Measurements from ENCODE around the gene ST6GALNAC3.
"Not testable (repeated sequence)": the region's sequence is repeated elsewhere in the genome, so short reads cannot be mapped to it uniquely, and the experiment has no call there.

The ST6GALNAC3 gene

DNA sequence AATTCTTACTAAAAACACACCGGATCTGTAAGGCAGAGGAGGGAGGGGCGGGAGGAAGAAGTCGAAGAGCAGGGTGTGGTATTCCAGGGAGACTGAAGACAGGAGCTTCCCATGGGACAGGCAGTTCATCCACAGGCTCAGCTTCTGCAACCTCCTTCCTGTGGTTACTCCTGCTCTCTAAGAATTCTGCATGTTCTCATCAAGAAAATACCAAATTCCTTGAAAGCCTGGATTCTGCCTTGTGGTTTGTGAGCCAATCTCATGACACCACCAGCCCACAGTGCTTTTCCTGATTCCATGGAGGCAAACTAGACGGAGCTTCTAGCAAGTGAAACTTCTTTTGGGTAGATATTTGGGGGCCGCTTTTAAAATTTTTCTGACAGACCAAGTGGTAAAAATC, 1.1 kb upstream of the ST6GALNAC3 start:
- no peak for DNase-seq (ENCODE audit: low read depth)

DNA sequence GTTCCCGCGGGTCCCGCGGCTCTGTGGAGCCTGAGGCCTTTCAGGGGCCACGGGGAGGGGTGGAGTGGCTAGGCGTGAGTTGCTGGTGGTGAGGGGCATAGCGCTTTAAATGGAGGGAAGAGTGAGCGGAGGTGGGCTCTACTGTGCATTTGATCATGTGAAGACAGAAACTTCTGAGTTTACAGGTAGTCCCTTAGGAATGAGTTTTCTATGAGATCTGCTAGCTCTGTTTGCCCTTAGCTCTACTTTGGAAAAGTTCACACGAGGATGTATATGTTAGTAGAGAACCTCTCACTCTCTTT, 593 bp downstream of the ST6GALNAC3 start:
- no peak for DNase-seq (ENCODE audit: low read depth)

DNA sequence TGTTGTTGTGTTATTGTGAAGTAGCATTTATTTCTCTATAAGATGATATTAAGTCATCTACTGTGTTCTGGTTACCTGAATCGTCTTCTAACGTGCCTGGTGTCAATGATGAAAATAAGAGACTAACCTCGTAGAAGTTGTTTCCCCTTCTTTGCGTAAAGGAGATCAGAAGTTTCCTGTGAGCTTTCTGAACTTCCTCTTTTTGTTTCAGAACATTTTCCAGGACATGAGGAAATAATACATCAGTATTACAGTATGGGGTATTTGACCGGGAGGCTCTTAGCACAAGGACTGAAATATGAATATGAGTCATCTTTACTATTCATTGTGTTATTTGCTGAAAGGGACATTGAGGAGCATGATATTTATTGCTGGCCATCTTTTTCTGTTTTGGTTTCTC, 1.3 kb downstream of the ST6GALNAC3 start:
- no peak for DNase-seq (ENCODE audit: low read depth)

DNA sequence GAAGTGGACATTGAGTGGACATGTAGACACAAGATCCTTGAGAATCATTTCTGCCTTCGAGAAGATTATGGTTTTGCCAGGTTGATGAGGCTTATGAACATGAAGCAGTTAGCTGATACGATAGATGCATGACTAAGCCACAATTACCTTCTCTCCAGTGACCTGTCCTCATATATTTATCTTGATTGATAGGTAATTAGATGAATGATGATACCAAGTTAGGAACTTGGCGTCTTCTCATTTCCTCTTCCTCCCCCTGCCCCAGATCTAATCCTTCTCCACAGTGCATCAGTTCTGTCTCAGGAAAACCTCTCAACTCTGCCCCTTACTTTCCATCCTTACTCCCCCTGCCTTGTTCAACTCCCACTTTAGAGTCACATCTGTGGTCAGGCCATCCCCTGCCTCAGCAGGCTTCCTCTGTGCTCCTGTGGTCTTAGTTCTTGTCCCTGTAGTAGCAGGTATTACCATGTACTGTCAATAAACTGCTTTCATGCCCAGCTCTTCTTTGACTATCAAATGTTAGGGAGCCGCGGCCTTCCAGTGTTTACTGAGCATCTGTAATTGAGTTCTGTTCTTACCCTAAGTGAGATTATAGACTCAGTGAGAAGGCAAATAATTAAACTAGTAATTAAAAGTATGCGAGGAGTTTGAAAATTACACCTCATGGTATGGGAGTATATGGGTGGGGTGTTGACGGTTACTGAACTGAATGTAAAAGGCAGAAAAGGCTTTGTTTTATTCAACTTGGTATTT, 5.1 kb downstream of the ST6GALNAC3 start:
- no peak for DNase-seq (ENCODE audit: low read depth)

DNA sequence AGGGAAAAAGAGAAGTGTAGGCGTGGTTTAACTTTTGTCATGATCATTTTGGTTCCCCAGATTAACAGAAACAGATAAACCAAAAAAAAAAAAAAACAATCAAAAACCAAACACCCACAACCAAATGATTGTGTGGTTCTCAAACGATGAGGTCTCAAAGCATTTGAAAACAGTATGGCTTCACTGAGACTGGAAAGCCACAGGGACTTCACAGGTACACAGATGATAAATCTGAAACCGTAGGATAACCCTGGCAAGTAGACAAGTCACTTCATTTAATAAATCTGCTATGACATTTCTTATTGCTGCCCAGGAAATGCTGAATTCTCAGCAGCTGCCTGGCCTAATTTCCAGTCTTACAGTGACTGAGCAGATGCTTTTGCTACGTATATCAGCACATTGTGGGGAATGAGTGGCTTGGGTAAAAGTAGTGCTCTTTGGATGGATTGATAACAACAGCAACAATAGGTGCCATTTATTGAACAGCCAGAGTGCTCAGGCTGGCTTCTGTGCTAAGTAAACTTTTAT, 6.1 kb downstream of the ST6GALNAC3 start:
- no peak for DNase-seq (ENCODE audit: low read depth)

DNA sequence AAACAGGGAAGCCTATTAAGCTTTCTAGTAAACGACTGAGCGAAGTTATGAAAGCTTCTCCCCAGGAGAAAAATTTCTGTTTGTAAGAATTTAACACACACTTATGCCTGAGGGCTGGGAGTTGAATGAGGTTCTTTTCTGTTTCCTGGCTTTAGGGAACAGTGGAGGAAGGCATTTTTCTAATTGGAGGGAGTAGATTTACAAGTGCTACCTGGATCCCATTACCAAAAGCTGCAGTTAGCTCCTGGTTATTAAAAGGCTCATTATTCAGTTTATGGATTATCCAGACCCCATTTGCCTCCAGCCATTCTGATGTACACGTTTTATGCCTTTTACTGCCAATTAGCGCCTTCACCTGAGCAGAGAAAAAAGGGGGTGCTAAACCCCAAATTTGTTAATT, 7.5 kb downstream of the ST6GALNAC3 start:
- no peak for DNase-seq (ENCODE audit: low read depth)

DNA sequence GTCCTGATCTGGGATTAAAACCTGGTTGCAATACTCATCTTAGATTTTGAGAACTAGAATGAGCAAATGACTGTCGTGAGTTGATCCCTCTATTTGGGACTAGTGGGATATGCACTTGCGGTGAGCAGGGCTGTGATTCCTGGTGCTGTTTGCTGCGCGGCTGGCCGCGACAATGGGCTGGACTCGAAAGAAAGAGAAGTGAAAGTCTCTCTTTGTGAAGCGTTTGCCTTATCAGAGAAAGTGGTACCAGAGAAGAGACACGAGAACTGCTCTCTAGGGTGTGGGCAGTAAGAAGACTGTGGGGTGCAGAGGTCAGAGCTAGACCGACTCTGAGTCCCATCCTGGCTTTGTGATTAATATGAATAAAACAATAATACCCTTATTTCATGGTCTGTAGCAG, 8.6 kb downstream of the ST6GALNAC3 start:
- no peak for DNase-seq (ENCODE audit: low read depth)

DNA sequence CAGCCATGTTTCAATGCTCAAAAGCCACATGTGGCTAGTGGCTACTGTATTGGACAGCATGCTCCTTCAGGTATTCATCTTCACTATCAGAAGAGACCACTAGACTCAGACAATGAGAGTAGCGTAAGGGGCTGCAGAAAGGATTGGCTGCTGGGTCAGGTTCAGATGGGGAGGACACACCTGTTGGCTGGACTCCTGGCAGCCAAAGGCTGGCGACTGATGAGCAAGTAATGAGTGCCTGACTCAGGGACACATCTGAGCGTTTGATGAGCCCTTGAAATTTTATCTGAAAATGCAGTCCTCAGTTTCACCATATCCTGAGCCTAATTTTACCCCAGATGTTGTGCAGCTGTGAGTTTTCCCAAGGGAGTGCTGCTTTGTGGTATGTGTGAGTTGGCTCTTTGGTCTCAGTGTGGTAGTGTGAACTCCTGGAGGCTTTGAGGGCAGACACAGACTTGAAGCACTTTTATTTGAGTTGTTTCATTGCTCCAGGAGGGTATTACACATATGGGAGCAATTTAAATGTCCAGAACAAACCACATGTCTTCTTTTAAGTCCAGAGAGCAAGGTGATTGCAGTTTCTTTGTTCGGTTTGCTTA, 9.6 kb downstream of the ST6GALNAC3 start:
- no peak for DNase-seq (ENCODE audit: low read depth)

DNA sequence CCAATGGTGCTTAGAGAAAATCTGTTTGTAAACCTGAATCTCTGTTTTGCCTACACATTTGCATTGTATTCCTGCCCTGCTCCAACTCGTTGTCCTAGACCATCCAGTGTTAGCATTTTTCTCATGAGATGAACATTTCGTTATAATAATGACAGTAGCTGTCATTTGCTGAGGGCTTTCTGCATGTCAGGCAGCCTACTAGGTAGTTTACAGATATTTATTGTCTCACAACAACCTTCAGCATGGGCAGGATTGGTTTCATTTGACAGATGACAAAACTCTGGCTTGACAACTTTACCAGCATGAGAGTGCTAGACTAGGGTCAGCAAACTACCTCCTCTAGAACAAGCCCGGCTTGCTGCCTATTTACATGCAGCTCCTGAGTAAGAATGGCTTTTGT, 10.1 kb downstream of the ST6GALNAC3 start:
- DNase-seq (ENCODE audit: low read depth) = no peak

DNA sequence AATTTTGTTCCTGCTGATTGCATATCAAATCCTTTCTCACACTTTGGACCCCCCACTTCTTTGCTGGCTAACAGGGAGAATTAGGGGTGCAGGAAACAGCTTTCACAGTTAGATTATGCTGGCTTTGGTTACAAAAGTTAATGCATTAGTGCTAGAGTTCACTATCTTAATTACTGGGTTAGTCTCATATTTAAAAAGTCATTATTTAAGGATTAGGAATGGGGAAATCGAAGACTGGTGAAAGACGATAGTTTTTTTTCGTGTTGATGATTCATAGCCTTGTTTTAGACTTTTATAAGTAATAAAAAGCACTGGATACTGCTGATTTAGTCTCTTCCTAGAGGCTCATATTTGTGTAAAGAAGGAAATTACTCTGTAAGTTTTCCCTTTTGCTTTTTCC, 11.6 kb downstream of the ST6GALNAC3 start:
- no peak for DNase-seq (ENCODE audit: low read depth)

DNA sequence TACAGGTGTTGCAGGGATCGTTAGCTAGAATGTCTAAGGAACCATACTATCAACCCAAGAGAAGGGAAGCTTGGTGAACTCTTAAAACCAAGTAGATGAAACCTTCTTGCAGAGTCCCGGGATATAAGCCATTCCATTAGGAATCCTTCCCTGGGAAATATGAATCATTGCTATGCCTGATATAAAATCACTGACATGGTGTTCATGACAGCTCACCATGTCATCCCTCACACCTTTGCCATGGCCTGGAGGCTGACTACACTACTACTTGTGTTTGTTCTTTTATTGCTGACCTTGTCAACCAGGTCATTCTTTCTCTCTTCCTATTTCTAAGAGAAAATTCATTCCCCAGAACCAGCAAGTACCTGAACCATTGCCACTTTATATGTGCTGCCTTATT, 12.1 kb downstream of the ST6GALNAC3 start:
- DNase-seq (ENCODE audit: low read depth) = no peak

DNA sequence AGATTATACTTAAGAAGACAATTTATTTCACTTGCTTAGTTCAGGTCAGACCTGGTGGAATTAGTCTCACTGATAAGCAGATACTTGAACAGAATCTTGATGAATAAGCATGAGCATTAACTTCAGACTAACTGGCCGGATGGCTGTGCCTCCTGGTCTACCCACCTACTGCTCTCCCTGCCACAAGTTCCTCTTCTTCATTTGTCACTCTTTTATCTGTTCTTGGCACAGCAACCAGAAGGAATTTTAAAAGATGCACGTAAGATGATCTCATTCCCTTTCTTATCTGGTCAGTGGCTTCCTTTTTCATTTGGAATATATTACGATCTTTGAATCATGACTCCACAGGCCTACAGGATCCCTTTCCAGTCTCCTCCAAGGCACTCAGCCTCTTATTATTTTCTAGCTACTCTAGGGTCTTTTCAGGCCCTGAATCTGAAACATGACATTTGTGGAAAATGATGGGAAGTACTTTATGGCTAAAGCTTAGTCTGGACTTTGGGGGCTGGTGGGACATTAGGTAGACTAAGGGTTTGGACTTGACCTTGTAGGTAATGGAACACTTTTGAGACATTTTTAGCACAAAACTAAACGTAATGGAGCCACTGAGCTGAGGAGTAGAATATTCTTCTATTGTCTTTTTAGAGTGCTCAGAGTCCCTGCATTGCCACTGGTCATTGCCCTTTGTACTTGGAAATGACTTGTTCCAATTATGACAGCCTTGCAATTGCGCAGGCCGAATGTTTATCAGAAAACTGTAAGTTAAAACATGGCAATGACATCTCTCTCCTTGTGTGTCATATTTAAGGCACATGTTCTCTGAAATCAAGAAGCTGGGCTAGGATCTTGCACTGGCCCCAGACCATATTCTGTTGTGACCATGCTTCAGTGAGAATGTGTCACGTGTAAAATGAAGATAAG, 16.0 kb downstream of the ST6GALNAC3 start:
- no peak for DNase-seq (ENCODE audit: low read depth)

DNA sequence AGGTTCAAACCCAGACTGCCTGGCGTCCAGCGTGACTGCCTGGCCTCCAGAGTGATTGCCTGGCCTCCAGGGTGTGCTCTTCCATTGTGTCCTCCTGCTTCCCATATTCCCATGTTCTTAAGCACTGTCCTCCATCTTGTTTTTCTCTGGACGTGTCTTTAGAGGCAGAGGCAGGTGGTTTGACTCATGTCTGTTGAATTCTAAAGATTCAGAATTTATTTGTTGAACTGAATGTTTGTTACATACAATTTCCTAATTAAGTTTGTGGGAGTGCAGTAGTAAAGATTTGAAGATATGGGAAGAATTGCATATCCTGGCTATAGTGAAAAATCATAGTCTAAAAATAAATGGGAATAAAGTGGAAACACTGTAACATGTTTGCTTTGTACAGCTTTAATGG, 18.3 kb downstream of the ST6GALNAC3 start:
- DNase-seq (ENCODE audit: low read depth) = no peak

DNA sequence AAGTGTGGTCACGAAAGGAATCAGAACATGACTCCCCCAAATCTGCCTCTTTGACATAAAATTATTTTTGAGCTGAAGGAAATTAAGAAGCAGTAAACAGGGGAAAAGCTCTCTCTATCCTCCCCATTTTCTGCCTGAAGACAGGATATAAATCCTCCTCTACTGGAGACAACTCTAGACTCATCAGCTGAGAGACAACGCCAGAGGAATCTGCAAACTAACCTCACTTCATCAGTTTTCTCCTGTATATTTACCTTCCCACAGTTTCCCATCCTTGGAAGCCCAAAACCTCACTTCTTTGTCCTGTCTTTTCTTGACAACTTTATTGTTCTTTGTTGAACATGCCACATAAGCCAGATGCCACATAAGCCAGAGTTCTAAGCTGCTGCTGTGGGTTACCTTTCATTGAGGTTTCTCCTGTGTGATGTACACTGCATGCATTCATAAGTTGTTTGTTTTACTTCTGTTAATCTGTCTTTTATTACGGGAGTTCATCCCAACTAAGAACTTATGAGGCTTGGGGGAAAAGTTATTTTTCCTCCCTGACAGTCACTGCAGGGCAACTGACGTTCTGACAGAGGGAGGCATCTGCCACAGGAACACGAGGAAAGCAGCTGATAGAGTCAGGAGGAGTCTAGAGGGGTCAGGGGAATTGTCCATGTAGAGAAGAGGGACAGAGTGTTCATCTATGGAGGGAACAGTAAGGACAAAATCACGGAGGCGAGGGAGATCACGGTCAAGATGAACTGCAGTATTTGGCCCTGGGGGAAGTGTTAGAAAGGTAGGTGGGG, 19.2 kb downstream of the ST6GALNAC3 start:
- DNase-seq (ENCODE audit: low read depth) = no peak

DNA sequence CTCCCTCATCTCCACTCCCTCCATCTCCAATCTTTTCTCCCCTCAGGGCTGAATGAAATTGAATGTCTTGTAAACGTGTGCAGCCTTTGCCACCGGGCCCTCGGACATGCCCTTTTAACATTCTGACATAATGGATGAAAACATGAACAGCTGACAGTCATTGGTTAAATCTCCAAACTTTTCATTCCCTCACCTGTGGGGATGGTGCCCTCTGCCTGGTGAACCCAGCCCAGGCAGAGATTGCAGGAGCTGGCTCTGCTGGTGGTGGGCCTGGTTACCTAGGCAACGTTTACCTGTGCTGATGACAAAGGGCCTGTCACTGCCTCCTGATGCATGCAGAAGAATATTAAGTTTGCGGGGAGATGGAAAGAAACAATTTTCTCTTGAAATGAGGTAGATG, 21.3 kb downstream of the ST6GALNAC3 start:
- DNase-seq (ENCODE audit: low read depth) = no peak

DNA sequence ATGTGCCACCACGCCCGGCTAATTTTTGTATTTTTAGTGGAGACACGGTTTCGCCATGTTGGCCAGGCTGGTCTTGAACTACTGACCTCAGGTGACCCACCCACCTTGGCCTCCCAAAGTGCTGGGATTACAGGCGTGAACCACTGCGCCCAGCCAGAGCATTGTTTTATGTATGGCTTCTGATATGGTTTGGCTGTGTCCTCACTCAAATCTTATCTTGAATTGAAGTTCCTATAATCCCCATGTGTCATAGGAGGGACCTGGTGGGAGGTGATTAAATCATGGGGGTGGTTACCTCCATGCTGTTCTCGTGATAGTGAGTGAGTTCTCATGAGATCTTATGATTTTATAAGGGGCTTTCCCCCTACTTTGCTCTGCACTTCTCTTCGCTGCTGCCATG, 22.5 kb downstream of the ST6GALNAC3 start:
- not testable (repeated sequence) for DNase-seq (ENCODE audit: low read depth)

DNA sequence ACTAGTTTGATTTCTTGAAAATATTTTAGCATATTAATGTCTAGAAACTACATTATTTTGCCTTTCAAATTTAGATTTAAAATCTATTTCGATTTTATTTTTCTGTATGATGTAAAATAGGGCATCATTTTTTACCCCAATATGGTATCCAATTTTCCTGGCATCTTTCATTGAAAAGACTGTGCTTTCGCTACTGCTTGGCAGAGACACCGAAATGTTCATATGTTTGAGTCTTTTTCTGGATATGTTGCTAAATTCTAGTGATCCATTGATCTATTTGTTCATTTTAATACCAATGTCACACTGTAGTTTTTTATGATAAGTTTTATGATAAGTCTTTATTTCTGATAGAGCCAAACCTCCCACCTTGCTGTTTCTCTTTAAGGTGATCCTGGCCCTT, 24.3 kb downstream of the ST6GALNAC3 start:
- no peak for DNase-seq (ENCODE audit: low read depth)

DNA sequence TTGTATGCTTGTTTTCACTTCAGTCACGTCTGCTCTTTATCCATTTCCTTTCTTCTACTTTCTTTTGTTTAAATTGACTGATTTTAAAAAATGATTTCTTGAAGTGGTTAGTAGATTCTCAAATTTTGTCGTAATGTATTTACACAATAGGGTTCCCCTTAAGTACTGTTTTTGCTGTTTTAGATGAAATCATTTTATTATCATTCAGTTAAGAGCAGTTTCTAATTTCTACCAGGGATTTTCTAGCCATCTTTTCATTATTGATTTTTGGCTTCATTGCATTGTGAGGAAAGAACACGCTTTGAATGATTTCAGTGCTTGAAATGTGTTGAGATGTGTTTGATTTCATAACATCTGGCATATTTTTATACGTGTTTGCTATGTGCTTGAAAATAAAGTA, 27.0 kb downstream of the ST6GALNAC3 start:
- no peak for DNase-seq (ENCODE audit: low read depth)

DNA sequence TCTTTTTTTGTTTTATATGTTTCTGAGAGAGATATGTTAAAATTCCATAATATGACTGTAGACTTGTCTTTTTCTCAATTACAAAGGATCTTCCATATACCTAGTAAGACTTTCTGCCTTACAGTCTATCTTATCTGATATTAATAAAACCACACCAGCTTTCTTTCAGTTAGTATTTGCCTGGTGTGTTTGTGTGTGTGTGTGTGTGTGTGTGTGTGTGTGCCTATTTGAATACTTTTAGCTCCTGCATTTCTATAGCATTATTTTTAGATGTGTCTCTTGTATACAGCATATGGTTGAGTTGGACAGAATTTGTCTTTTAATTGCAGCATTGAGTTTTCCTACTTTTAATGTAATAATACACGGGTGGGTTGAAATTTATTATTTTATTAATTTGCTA, 27.5 kb downstream of the ST6GALNAC3 start:
- DNase-seq (ENCODE audit: low read depth) = no peak

DNA sequence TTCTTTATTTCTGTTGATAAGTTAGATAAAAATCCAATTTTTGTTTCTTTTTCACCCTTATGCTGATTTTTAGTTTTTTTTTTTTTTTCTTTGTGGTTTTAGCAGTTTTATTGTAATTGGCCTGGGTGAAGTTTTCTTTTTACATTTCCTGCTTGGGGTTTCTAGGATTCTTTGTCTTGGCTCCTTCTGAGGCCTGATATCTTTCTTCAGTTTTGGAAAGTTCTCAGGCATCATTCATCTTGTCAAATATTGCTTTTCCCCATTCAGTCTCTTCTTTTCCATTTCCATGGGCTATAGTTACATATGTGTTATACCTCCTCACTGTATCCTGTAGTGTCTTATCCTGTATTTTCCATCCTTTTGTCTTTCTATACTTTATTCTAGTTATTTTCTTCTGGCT, 28.5 kb downstream of the ST6GALNAC3 start:
- DNase-seq (ENCODE audit: low read depth) = no peak

DNA sequence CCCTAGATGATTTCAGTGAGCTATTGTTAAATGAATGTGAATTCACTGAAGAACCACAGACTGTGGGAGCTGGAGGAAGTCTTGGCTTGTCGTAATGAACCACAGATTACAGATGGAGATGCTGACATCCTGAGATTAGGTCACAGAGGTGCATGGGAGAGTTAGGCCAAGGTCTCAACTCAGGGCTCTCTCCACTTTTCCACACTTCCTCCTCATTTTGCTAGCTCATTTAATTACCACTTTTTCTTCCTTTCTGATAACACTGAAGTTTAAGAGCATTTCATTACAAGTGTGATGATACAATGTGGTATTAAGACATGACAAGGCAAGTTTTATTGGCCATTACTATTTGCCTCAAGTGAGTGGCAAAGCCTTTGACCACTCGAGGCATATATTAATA, 30.8 kb downstream of the ST6GALNAC3 start:
- DNase-seq (ENCODE audit: low read depth) = no peak

DNA sequence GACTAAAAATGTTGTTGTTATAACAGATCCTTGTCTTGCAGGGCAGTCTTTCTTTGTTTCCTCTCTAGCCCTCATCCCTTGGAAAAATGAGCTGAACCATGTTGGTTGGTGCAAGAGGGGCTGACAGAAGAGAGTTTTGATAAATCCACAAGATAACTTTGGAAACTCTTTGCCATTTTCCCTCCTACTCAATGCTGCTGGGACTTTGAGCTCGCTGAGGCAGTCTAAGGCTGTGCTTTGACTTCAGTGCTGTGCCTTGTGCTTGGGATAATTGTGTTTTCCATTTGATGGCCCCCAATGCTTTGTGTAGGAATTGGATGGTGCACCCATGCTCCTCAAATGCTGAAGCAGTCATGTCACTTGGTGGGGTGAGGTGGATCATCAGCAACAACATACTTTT, 31.7 kb downstream of the ST6GALNAC3 start:
- DNase-seq (ENCODE audit: low read depth) = no peak
